Dedifferentiated amniotic fluid mesenchymal stem cell (primary cell): ENCODE data around the gene GARNL3.

Source experiments
- DNase-seq: peaks from one replicate; pipeline ENCODE4 v3.0.0-alpha.2; 2016; ENCODE audit errors: extremely low spot score

The GARNL3 gene

GRCh38 chr9:127279717-127280285 is 15.2 kb downstream of the GARNL3 start:
- no peak for DNase-seq

GRCh38 chr9:127280880-127281660 is 16.5 kb downstream of the GARNL3 start:
- no peak for DNase-seq

GRCh38 chr9:127281891-127282290 is 17.3 kb downstream of the GARNL3 start:
- no peak for DNase-seq

- no peak for DNase-seq
These were observed 18.0 kb downstream of the GARNL3 start for GRCh38 chr9:127282611-127283010.

GRCh38 chr9:127283135-127283534 is 18.6 kb downstream of the GARNL3 start:
- DNase-seq: no peak

- peak; percentile 50 for DNase-seq
These were observed 19.4 kb downstream of the GARNL3 start for GRCh38 chr9:127283917-127284497.

- DNase-seq: no peak
These were observed 21.4 kb downstream of the GARNL3 start for GRCh38 chr9:127285965-127286364.

GRCh38 chr9:127290561-127291065 is 26.0 kb downstream of the GARNL3 start:
- no peak for DNase-seq

- no peak for DNase-seq
These were observed 26.7 kb downstream of the GARNL3 start for GRCh38 chr9:127291246-127291778.

- no peak for DNase-seq
These were observed 27.8 kb downstream of the GARNL3 start for GRCh38 chr9:127292415-127292814.

- DNase-seq: no peak
These were observed 28.8 kb downstream of the GARNL3 start for GRCh38 chr9:127293328-127293727.

GRCh38 chr9:127293767-127294166 is 29.2 kb downstream of the GARNL3 start:
- no peak for DNase-seq

- no peak for DNase-seq
These were observed 30.4 kb downstream of the GARNL3 start for GRCh38 chr9:127295005-127295404.

- no peak for DNase-seq
These were observed 36.4 kb downstream of the GARNL3 start for GRCh38 chr9:127300886-127301447.

- no peak for DNase-seq
These were observed 39.3 kb downstream of the GARNL3 start for GRCh38 chr9:127303830-127304229.

- DNase-seq: no peak
These were observed 40.7 kb downstream of the GARNL3 start for GRCh38 chr9:127305206-127305837.

- DNase-seq: no peak
These were observed 41.3 kb downstream of the GARNL3 start for GRCh38 chr9:127305838-127306226.

GRCh38 chr9:127307802-127308201 is 43.2 kb downstream of the GARNL3 start:
- no peak for DNase-seq

GRCh38 chr9:127308652-127309434 is 44.3 kb downstream of the GARNL3 start:
- DNase-seq: peak; percentile 55

- DNase-seq: no peak
These were observed 45.1 kb downstream of the GARNL3 start for GRCh38 chr9:127309715-127310114.

- DNase-seq: peak; percentile 72
These were observed 46.7 kb downstream of the GARNL3 start for GRCh38 chr9:127311239-127311741.
